ENCODE results near the gene F5.

Gene F5
- total RNA-seq: 0.06 to 27.6 (median 1.4) reads per million in 18 experiments

GRCh38 chr1:169586395-169587255 lies at the start of gene F5:
Gene F5 (minus strand): TSS chr1:169586481. CDS start chr1:169586386, 95 bp downstream.
- peak; percentile 75 to 85 for DNase-seq

GRCh38 chr1:169634877-169635276 lies 48.6 kb upstream of the F5 start:
- no peak for DNase-seq

GRCh38 chr1:169634145-169634544 lies 47.9 kb upstream of the F5 start:
- DNase-seq: no peak

- no peak for DNase-seq
These were observed 45.0 kb upstream of the F5 start for GRCh38 chr1:169631249-169631648.

GRCh38 chr1:169630006-169630405 lies 43.7 kb upstream of the F5 start, which contains the start of gene SELP:
Gene SELP (minus strand): TSS chr1:169630124. CDS start chr1:169630074, 50 bp downstream.
- DNase-seq: no peak

- DNase-seq: peak; percentile 45 to 63
These were observed 38.6 kb upstream of the F5 start for GRCh38 chr1:169624912-169625311.

- DNase-seq: no peak
These were observed 37.8 kb upstream of the F5 start for GRCh38 chr1:169624122-169624521.

- DNase-seq: no peak
These were observed 37.0 kb upstream of the F5 start for GRCh38 chr1:169623132-169623926.

GRCh38 chr1:169620565-169620964 lies 34.3 kb upstream of the F5 start:
- DNase-seq: no peak

- no peak for DNase-seq
These were observed 32.1 kb upstream of the F5 start for GRCh38 chr1:169618367-169618766.

- no peak for DNase-seq
These were observed 29.5 kb upstream of the F5 start for GRCh38 chr1:169615803-169616202.

GRCh38 chr1:169610858-169611257 lies 24.6 kb upstream of the F5 start:
- peak; percentile 22 to 64 for DNase-seq

- no peak for DNase-seq
These were observed 23.8 kb upstream of the F5 start for GRCh38 chr1:169610108-169610507.

GRCh38 chr1:169608226-169608625 lies 21.9 kb upstream of the F5 start:
- peak; percentile 59 to 77 for DNase-seq

- peak; percentile 96 to 97 for DNase-seq
These were observed 18.7 kb upstream of the F5 start for GRCh38 chr1:169604781-169605560.

GRCh38 chr1:169601096-169601881 lies 15.0 kb upstream of the F5 start:
- DNase-seq: peak; percentile 48 to 70

- DNase-seq: peak in 1 of 2 donors; percentile 12
These were observed 9.8 kb upstream of the F5 start for GRCh38 chr1:169595764-169596711.

GRCh38 chr1:169594391-169594790 lies 8.1 kb upstream of the F5 start:
- DNase-seq: no peak

GRCh38 chr1:169590932-169591331 lies 4.7 kb upstream of the F5 start:
- no peak for DNase-seq

- no peak for DNase-seq
These were observed 2.7 kb upstream of the F5 start for GRCh38 chr1:169588785-169589485.
